Muscle of arm (tissue), 12 donors: ENCODE results near the gene LPCAT1. TPM values are rescaled to one million over a fixed set of nuclear protein-coding genes. Genes with fewer than 3 reads are reported as not detected.
"Not testable (repeated sequence)": the region's sequence is repeated elsewhere in the genome, so short reads cannot be mapped to it uniquely, and the experiment has no call there.

ENCODE experiments used
- DNase-seq: peaks from one replicate; pipeline ENCODE4 v3.0.0-alpha.2; 2013
- polyA plus RNA-seq, 12 donors: library from polyadenylated mRNA; unstranded; fragments of 120-200 nt; gene quantifications; one replicate each; pipeline ENCODE4 v1.2.1, GENCODE V29; 2013; ENCODE audit not compliant: insufficient read length in 12 of 12

The LPCAT1 gene
- polyA plus RNA-seq, 12 donors, result 25.7 to 47.3 (median 35.2) TPM; not detected in 1

- no peak for DNase-seq
These were observed 92.5 kb downstream of the LPCAT1 start for GRCh38 chr5:1431021-1431811.

- DNase-seq, result no peak
These were observed 93.5 kb downstream of the LPCAT1 start for GRCh38 chr5:1430121-1430795.

DNA sequence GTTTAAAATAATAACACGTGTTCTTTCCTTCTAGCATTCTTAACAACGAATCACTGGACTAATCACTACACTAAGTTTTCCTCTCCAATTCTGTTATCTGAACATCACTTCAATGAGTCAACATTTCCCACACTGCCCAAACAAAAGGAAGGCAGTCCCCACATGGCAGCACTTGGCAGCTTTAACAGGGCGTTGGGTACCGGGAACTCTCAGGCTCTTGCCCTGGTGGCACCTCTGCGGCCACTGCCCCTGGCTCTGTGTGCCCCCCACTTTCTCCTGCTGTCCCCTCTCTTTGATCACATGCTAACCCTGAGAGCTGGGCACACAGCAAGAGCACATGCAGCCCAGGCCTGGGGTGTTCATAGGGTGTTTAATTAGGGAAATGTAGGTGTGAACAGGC lies 94.3 kb downstream of the LPCAT1 start:
- no peak for DNase-seq

DNA sequence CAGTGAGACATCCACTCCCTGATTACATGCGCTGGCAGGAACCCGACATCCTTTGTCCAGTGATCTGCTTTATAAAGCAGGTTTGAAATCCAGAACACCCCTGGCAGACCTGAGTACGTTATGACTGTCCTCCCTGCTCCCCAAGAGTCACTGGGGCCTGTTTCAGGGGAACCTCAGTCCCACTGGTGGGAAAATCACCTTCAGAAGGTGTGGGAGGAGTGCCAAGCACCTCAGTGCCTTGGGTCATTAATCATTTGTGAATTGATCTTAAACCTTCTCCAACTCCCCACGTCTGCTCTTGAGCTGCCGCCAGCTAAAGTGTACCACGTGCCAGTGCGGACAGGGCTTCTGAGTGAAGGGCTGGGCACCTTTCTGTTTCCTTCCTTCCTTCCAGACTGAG lies 94.7 kb downstream of the LPCAT1 start:
- no peak for DNase-seq

GRCh38 chr5:1428107-1428506 lies 95.7 kb downstream of the LPCAT1 start:
- no peak for DNase-seq

GRCh38 chr5:1424716-1425115 lies 99.0 kb downstream of the LPCAT1 start:
- no peak for DNase-seq

DNA sequence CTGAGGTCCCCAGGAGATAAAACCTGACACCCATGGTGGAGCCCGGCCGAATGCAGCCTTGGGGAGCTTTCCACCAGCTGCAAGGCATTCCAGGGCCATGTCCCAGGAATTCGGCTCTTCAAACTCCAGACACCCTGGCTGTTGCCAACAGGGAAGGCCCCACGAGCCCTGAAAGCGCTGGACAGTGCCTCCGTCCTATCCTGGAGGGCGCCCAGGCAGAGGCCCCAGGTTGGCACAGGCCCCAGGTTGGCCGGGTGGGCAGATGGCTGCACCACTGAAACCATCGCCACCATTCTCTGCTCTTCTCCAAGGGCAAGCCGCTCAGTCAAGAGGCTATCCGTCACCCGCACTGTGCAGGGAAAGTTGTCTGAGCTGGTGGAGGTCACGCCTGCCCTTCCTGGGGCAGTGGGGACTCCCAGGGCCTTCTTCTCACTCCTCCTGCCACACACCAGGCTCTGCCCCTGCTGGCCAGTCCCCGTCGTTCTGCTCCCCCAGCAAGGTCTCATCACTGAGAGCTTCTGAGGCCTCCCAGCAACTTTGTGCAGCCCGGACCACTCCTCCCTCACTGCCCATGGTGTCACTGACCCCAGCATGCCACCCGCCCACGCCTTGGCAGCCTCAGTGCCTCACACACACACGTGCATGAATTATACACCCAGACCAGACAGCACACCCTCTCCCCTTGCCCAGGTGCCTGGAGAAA lies 99.7 kb downstream of the LPCAT1 start:
- no peak for DNase-seq

DNA sequence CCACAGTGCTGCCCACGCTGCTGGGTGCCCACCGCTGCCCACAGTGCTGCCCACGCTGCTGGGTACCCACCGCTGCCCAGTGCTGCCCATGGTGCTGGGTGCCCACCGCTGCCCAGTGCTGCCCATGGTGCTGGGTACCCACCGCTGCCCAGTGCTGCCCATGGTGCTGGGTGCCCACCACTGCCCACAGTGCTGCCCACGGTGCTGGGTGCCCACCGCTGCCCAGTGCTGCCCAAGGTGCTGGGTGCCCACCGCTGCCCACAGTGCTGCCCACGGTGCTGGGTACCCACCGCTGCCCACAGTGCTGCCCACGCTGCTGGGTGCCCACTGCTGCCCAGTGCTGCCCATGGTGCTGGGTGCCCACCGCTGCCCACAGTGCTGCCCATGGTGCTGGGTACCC lies 101.2 kb downstream of the LPCAT1 start:
- DNase-seq, result not testable (repeated sequence)

DNA sequence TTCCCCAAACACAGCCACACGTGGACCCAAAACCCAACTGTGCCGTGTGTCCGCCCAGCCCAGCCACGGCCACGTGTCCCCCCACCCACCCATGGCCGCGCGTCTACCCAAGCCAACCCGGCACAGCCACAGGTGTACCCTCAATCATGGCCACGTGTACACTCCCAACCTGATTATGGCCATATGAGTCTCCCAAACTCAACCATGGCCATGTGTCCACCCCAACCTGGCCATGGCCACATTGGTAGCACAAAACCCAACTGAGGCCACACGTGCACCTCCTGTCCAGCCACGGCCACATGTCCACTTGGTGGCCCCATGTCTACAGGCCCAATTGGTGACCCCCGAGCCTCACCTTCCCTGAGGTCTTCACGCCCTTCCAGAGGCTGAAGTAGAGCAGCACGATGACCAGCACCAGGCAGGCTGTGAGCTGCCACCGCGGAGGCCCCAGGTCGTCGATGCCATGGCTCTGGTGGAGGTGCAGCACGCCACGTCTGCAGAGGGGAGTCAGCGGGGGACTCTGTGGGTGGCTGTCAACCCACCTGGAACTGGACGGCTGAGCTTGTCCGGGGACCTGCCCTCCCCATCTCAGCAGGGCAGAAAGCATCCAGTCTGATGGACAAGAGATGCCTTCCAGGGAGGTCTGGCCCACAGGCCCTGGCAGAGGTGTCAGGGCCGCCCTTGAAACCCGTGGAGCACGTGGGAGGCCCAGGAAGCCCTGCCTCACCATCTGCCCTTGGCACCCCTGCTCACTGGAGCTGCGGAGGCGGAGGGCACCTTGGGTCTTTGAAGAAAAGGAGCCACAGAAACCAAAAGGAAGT lies 102.0 kb downstream of the LPCAT1 start:
- DNase-seq, result no peak

DNA sequence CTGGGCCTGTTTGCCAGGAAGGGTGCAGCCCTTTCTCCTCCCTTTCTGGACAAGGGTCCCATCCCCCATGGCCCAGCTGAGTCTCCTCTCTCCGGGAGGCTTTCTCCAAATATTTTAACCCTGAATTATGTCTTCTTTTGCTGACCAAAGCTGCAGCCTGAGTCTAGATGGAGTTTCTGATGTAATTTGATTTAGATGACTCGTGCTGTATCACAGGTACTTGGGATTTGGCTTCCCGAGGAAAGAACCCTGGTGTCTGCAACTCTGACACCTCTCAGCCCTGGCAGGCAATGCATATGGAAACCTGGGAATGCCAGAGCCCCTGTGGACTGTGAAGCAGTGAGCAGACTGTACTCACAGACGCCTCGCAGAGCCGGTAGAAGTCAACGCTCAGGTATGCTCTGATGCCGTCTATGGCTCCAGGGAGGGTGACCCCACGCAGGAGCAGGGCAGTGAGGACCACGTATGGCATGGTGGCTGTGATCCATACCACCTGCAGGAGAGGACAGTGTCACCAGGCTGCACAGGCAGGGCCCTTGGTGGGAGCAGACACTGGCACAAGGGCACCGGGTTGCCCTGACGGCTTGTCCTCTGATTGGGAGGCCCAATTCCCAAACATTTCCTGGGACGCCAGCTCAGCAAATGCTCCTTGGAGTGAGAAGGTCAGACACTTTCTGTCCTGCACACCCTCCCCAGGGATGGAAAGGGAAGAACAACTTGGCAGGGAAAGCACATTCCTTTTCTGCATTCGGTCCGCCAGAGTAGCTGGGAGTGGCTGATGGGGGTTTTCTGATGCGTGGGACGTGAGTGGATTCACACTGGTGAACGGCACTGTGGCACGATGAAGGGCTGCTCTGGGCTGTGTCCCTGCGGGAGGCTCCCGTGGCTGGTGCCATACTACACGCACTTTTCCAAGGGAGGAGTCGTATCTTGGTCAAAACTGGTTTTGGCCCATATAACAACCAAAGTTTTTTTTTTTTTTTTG lies 103.3 kb downstream of the LPCAT1 start:
- no peak for DNase-seq

DNA sequence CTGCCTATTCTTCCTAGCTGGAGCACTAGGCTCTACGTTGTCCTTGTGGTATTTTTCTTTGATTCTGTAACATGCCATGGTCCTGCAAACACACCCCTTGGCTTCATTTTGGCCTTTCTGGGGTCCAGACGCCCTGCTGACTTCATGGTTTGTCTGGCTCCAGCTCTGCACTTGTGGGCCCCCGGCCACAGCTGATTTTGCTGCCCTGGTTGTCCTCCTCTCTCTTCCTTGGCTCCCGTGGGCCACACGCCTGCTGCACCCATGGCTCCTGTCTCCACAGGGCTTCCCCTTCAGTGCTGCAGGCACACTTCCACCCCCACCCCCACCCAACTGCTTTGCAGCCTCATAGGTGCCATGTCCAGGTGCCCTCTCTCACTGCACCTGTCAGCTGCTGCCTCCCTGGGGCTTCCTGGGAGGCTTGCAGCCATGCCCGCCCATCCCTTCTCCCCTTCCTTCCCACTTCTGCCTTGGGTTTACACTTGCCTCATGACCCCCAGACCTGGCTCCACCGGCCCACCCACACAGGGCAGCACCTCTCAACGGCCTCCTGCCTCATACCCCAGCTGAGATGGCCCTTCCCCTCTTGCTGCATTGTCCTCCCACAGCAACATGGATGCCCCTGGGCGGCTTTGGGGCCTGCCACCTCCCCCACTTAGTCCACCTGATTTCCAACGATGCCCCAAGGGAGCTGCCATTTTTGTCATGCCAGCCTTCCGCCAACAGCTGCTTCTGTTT lies 104.1 kb downstream of the LPCAT1 start:
- DNase-seq, result no peak

DNA sequence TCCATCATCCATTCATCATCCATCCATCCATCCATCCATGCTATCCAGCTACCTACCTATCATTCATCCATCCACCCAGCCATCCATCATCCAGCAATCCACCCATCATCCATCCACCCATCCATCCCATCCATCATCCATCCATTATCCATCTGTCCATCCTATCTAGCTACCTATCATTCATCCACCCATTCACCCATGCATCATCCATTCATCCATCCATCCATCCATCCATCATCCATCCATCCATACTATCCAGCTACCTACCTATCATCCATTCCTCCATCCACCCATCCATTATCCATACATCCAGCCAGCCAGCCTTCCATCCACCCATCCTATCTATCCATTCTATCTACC lies 104.9 kb downstream of the LPCAT1 start:
- DNase-seq, result no peak

DNA sequence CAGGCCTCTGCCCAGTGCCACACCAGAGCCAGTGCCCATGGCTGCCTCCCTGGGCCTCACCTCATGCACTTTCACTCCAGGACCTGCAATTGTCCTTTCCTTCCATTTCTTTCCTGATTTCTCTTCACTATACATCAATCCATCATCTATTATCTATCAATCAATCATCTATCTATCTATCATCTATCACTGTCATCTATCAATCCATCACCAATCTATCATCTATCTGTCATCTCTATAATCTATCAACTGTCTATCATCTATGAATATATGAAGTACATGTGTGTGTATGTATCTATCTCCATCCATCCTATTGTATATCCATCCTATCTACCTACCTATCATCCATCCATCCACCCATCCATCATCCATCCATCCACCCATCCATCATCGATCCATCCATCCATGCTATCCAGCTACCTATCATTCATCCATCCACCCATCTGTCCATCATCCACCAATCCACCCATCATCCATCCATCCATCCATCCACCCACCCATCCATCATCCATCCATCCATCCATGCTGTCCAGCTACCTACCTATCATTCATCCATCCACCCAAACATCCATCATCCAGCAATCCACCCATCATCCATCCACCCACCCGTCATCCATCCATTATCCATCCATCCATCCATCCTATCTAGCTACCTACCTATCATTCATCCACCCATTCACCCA lies 105.4 kb downstream of the LPCAT1 start:
- DNase-seq, result no peak

DNA sequence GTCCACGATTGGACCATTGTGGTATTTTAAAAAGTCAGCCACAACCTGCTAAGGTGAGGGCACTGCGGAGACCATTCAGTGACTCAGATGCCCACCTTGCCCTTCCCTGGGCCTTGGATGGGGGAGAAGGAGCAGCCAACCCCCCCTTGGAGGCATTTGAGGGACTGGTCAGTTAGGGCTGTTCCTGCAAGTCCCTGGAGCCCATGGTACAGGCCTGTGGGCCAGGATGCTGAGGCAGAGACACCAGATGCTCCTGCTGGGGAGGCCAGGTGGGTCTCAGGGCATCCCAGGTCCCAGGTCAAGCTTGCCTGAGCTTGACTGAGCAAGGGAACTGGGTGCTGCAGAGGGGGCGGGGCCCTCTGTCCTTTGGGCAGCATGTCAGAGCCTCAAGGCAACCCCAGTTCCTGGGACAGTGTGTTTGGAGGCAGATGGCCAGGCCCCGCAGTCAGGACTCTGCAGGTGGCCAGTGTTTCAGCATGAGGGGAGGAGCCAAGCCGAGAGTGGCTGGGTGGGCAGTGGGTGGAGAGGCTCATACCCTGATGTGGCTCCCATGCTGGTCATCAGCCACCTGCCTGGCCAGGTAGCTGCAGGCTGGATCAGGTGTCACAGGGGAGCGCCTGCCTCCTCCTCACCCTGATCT lies 106.1 kb downstream of the LPCAT1 start:
- no peak for DNase-seq

GRCh38 chr5:1416856-1417469 lies 106.8 kb downstream of the LPCAT1 start:
- no peak for DNase-seq

DNA sequence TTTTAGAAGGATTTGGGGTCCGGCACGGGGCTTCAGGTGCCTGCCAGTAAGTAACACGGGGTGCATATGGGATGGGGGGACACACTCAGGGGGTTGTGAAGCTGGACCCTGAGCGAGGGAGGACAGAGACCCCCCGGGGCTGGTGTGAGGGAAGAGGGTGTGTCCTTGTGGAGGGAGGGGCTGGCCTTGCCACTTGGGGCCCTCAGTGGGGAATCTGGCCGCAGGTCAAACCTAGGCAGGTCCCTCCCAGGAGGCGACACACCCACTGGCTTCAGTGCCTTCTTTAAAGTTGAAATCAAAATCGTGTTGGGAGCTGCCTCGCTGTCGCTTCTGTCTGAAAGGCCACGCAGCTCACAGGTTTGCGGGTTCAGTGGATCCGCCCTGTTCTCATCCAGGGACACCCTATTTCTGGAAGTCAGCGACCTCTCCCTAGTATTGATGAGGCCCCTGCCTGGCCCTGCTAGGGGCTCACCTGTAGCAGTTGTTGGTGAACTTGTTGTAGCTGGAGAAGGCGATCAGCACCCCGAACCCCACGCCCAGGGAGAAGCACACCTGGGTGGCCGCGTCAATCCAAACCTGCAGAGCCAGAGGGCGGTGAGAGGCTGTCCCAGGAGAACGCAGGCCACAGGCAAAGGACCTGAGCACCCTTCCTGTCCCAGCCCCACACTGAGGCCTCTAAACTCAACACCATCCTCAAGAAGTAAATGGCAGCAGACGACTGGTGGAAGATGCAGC lies 108.0 kb downstream of the LPCAT1 start:
- no peak for DNase-seq

DNA sequence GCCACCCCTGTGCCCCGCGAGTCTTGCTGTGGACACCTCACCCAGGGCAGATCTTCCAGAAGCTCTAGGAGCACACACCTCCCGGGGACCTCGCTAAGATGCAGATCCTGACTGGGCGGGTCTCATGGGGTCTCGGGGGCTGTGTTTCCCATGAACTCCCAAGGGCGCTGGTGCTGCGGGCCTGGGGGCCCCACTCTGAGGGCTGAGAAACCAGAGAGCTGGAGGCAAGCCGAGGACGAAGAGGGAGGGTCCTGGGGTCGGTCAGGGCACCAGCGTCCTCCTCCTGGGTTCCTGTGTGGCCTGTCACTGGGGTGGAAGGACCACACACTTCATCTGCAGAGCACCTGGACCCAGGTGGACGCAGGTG lies 108.7 kb downstream of the LPCAT1 start:
- no peak for DNase-seq
